Measurements from ENCODE around the gene PPA1.
"Not testable (repeated sequence)": the region's sequence is repeated elsewhere in the genome, so short reads cannot be mapped to it uniquely, and the experiment has no call there.

Gene PPA1

GRCh38 chr10:70254778-70255328, 21.6 kb upstream of the PPA1 start:
- no peak for DNase-seq (ENCODE audit: low read depth)

GRCh38 chr10:70253878-70254765, 20.9 kb upstream of the PPA1 start:
- DNase-seq (ENCODE audit: low read depth) = no peak

GRCh38 chr10:70250961-70251680, 17.9 kb upstream of the PPA1 start:
- DNase-seq (ENCODE audit: low read depth) = no peak

GRCh38 chr10:70247360-70247759, 14.1 kb upstream of the PPA1 start:
- no peak for DNase-seq (ENCODE audit: low read depth)

- no peak for DNase-seq (ENCODE audit: low read depth)
Measured at GRCh38 chr10:70241081-70241480, 7.9 kb upstream of the PPA1 start.

GRCh38 chr10:70239986-70240385, 6.8 kb upstream of the PPA1 start:
- not testable (repeated sequence) for DNase-seq (ENCODE audit: low read depth)

GRCh38 chr10:70239077-70239976, 6.1 kb upstream of the PPA1 start:
- DNase-seq (ENCODE audit: low read depth) = not testable (repeated sequence)

GRCh38 chr10:70237958-70238536, 4.8 kb upstream of the PPA1 start:
- DNase-seq (ENCODE audit: low read depth) = not testable (repeated sequence)

- DNase-seq (ENCODE audit: low read depth) = no peak
Measured at GRCh38 chr10:70234668-70235447, 1.6 kb upstream of the PPA1 start.

GRCh38 chr10:70233939-70234300, 691 bp upstream of the PPA1 start:
- no peak for DNase-seq (ENCODE audit: low read depth)

GRCh38 chr10:70232859-70233108, 445 bp downstream of the PPA1 start:
- no peak for DNase-seq (ENCODE audit: low read depth)

- no peak for DNase-seq (ENCODE audit: low read depth)
Measured at GRCh38 chr10:70232155-70232858, 922 bp downstream of the PPA1 start.

- no peak for DNase-seq (ENCODE audit: low read depth)
Measured at GRCh38 chr10:70228491-70228890, 4.7 kb downstream of the PPA1 start.

- DNase-seq (ENCODE audit: low read depth) = no peak
Measured at GRCh38 chr10:70227548-70228320, 5.5 kb downstream of the PPA1 start.

GRCh38 chr10:70223728-70224127, 9.5 kb downstream of the PPA1 start:
- DNase-seq (ENCODE audit: low read depth) = no peak

GRCh38 chr10:70222811-70223447, 10.3 kb downstream of the PPA1 start:
- DNase-seq (ENCODE audit: low read depth) = not testable (repeated sequence)

GRCh38 chr10:70222340-70222794, 10.9 kb downstream of the PPA1 start:
- no peak for DNase-seq (ENCODE audit: low read depth)

GRCh38 chr10:70221030-70221429, 12.2 kb downstream of the PPA1 start:
- no peak for DNase-seq (ENCODE audit: low read depth)

- DNase-seq (ENCODE audit: low read depth) = no peak
Measured at GRCh38 chr10:70212879-70213278, 20.4 kb downstream of the PPA1 start.

Measured in HS-27A (cell line).